HCT116 (cell line): ENCODE results near the gene MAMLD1.

Experiments used
- CTCF ChIP-seq, 3 experiments: fragments of 200-600 bp in 1 of 3; sonication (generic) in 1 of 3; IDR thresholded peaks in 2 of 3; conservative IDR thresholded peaks in 1 of 3; 2 replicates each; pipeline ENCODE4 v1.5.1; 2012 to 2017; ENCODE audit warnings: low read depth in 2 of 3, low read length in 2 of 3, antibody characterized with exemption in 1 of 3, borderline replicate concordance in 1 of 3, control low read depth in 1 of 3, mild to moderate bottlenecking in 1 of 3, mixed read lengths in 1 of 3, mixed run types in 1 of 3, moderate library complexity in 1 of 3; ENCODE audit not compliant: insufficient read depth in 1 of 3
- EZH2 ChIP-seq: fragments of 200-600 bp; sonication (generic); IDR thresholded peaks from 2 replicates; pipeline ENCODE4 v1.6.1; 2017; ENCODE audit warnings: antibody characterized with exemption, mixed run types
- EZH2phosphoT487 ChIP-seq: fragments of 200-600 bp; IDR thresholded peaks from 2 replicates; pipeline ENCODE4 v1.6.1; 2018; ENCODE audit warnings: antibody characterized with exemption, borderline replicate concordance
- MAX ChIP-seq: IDR thresholded peaks from 2 replicates; pipeline ENCODE4 v1.6.1; 2012
- REST ChIP-seq: IDR thresholded peaks from 2 replicates; pipeline ENCODE4 v1.6.1; 2012; ENCODE audit warnings: low read depth

- TF ChIP-seq CTCF (IDR thresholded peaks at IDR 0.05 in 2 of 3, conservative IDR thresholded peaks at IDR 0.05 in 1 of 3; ENCODE audit: borderline replicate concordance in 1 of 3, insufficient read depth in 1 of 3, low read depth in 2 of 3, low read length in 2 of 3) (no peak), EZH2phosphoT487 (no peak), REST (no peak), MAX (no peak), EZH2 (no peak)
These were observed 33.2 kb upstream of the MAMLD1 start for GRCh38 chrX:150329868-150330267.
